Keratinocyte (primary cell): ENCODE data around the gene CDC42BPG. TPM values are rescaled to one million over a fixed set of nuclear protein-coding genes. Genes with fewer than 3 reads are reported as not detected.

ENCODE experiments used
- DNase-seq: peaks from one replicate; pipeline ENCODE4 v3.0.0-alpha.2; 2011; ENCODE audit warnings: low read depth, missing footprints, low spot score
- FAIRE-seq: peaks from 2 replicates; lab custom pipeline; 2011; peaks lifted over from hg19 to GRCh38; lab: Jason Lieb, UNC
- H2AFZ ChIP-seq: 2 replicates; pipeline ENCODE4 v1.6.0; 2012; ENCODE audit warnings: low read length, control low read depth, inconsistent platforms; ENCODE audit not compliant: control insufficient read depth
- H3K27ac ChIP-seq: 2 replicates; pipeline ENCODE4 v1.5.1; 2011; ENCODE audit warnings: low read length; ENCODE audit not compliant: control insufficient read depth, insufficient read depth
- H3K27me3 ChIP-seq: 3 replicates; pipeline ENCODE4 v1.6.0; 2011; ENCODE audit warnings: low read length; ENCODE audit not compliant: control insufficient read depth, insufficient read depth; ENCODE audit errors: extremely low read depth
- H3K36me3 ChIP-seq, 2 experiments: 2 replicates in 1 of 2; 3 replicates in 1 of 2; pipeline ENCODE4 v1.5.1; 2011; ENCODE audit warnings: low read length in 2 of 2, mild to moderate bottlenecking in 1 of 2; ENCODE audit not compliant: control insufficient read depth in 2 of 2, insufficient read depth in 2 of 2; ENCODE audit errors: extremely low read depth in 1 of 2
- H3K4me1 ChIP-seq: 3 replicates; pipeline ENCODE4 v1.5.1; 2011; ENCODE audit warnings: low read length; ENCODE audit not compliant: control insufficient read depth, insufficient read depth; ENCODE audit errors: extremely low read depth
- H3K4me2 ChIP-seq: 3 replicates; pipeline ENCODE4 v1.6.0; 2011; ENCODE audit warnings: low read depth, low read length; ENCODE audit not compliant: control insufficient read depth, insufficient read depth; ENCODE audit errors: extremely low read depth
- H3K4me3 ChIP-seq, 3 experiments: fragments of 200-600 bp in 1 of 3; sonication (generic) in 1 of 3; 2 replicates in 2 of 3; 3 replicates in 1 of 3; pipeline ENCODE4 v1.5.1; 2011 to 2016; ENCODE audit warnings: low read length in 3 of 3, mild to moderate bottlenecking in 3 of 3, control low read depth in 2 of 3, inconsistent platforms in 1 of 3, low read depth in 1 of 3, mixed read lengths in 1 of 3, mixed run types in 1 of 3, moderate library complexity in 1 of 3; ENCODE audit not compliant: control insufficient read depth in 2 of 3, insufficient read depth in 2 of 3; ENCODE audit errors: extremely low read depth in 1 of 3
- H3K79me2 ChIP-seq: 2 replicates; pipeline ENCODE4 v1.6.0; 2012; ENCODE audit warnings: low read length; ENCODE audit not compliant: control insufficient read depth, insufficient read depth
- H3K9ac ChIP-seq: 3 replicates; pipeline ENCODE4 v1.6.0; 2011; ENCODE audit warnings: low read length; ENCODE audit not compliant: control insufficient read depth, insufficient read depth; ENCODE audit errors: extremely low read depth
- H3K9me1 ChIP-seq: 3 replicates; pipeline ENCODE4 v1.6.0; 2011; ENCODE audit warnings: low read length; ENCODE audit not compliant: control insufficient read depth, insufficient read depth; ENCODE audit errors: extremely low read depth
- H3K9me3 ChIP-seq: 2 replicates; pipeline ENCODE4 v1.5.1; 2012; ENCODE audit warnings: low read depth, low read length; ENCODE audit not compliant: control insufficient read depth
- H4K20me1 ChIP-seq: 3 replicates; pipeline ENCODE4 v1.6.0; 2011; ENCODE audit warnings: low read length; ENCODE audit not compliant: control insufficient read depth, insufficient read depth; ENCODE audit errors: extremely low read depth
- CTCF ChIP-seq, 3 experiments: IDR thresholded peaks in 1 of 3; conservative IDR thresholded peaks in 1 of 3; optimal IDR thresholded peaks in 1 of 3; 2 replicates in 2 of 3; 3 replicates in 1 of 3; pipeline versions ENCODE3 to v1.5.1; 2011; ENCODE audit warnings: low read length in 3 of 3, mild to moderate bottlenecking in 3 of 3, moderate library complexity in 2 of 3, control low read depth in 1 of 3, inconsistent platforms in 1 of 3; ENCODE audit not compliant: insufficient read depth in 2 of 3; ENCODE audit errors: extremely low read depth in 1 of 3
- EZH2 ChIP-seq: IDR thresholded peaks from one replicate; pipeline ENCODE4 v1.6.1; 2012; ENCODE audit warnings: inconsistent platforms, mild to moderate bottlenecking, low read length, moderate library complexity
- dilution Hi-C: fragments of 300-500 bp; cut with MboI; formaldehyde crosslinking; loops from one replicate; pipeline ENCODE4 v1.7.0; 2020; ENCODE audit warnings: low sequenced_read_pairs; ENCODE audit not compliant: extremely low pct_ligation_motif_present
- polyA plus RNA-seq, 5 experiments: library from polyadenylated mRNA; depleted of rRNA in 3 of 5; stranded (reverse) in 3 of 5; stranded (forward) in 1 of 5; unstranded in 1 of 5; fragments of >200 nt; gene quantifications; 1 replicate in 1 of 5; 2 replicates in 3 of 5; 3 replicates in 1 of 5; pipeline versions ENCODE4 v1.2.1 to v1.2.3, GENCODE V29; 2011 to 2012; ENCODE audit warnings: missing spikeins in 2 of 5, low read depth in 1 of 5, low replicate concordance in 1 of 5

The CDC42BPG gene
- polyA plus RNA-seq, 1 donor (not counting 4 experiments of a cell fraction or from before 2014, with no cell fraction given), result 2.5 TPM

GRCh38 chr11:64833198-64833502 is 11.3 kb downstream of the CDC42BPG start:
- H3K79me2 ChIP-seq, result no peaks in the 10 kb centered on the region
- FAIRE-seq (no peak), DNase-seq (no peak)
- H3K27me3 ChIP-seq, result no peaks in the 10 kb centered on the region
- TF ChIP-seq EZH2 (no peak), CTCF (optimal IDR thresholded peaks at IDR 0.05 in 1 of 3, IDR thresholded peaks at IDR 0.05 in 1 of 3, conservative IDR thresholded peaks at IDR 0.05 in 1 of 3; ENCODE audit: extremely low read depth in 1 of 3, insufficient read depth in 2 of 3, low read length in 3 of 3) (no peak)
- no peaks in the 10 kb centered on the region for H3K9me3 ChIP-seq
- dilution Hi-C loops, result no loop called here
- no peaks in the 10 kb centered on the region for H4K20me1 ChIP-seq
- H2AFZ ChIP-seq, result no peak overlapping the region
- H3K9ac ChIP-seq, result no peak overlapping the region
- no peak overlapping the region for H3K4me3 ChIP-seq
- peaks cover 11% of the 10 kb centered on the region for H3K4me1 ChIP-seq
- H3K9me1 ChIP-seq, result no peaks in the 10 kb centered on the region
- no peak overlapping the region for H3K27ac ChIP-seq
- no peak overlapping the region for H3K4me2 ChIP-seq
- peaks cover 8 to 48% of the 10 kb centered on the region in 2 experiments for H3K36me3 ChIP-seq

- Histone ChIP-seq H2AFZ (no peak overlapping the region), H3K36me3 (peaks cover 8 to 47% of the 10 kb centered on the region in 2 experiments), H3K9me1 (no peaks in the 10 kb centered on the region), H4K20me1 (no peaks in the 10 kb centered on the region), H3K79me2 (no peaks in the 10 kb centered on the region), H3K27ac (no peak overlapping the region), H3K9ac (no peak overlapping the region), H3K27me3 (no peaks in the 10 kb centered on the region), H3K4me2 (no peak overlapping the region), H3K4me1 (peaks cover 11% of the 10 kb centered on the region), H3K9me3 (no peaks in the 10 kb centered on the region), H3K4me3 (no peak overlapping the region)
- DNase-seq, result no peak
- no peak for FAIRE-seq
- TF ChIP-seq CTCF (optimal IDR thresholded peaks at IDR 0.05 in 1 of 3, IDR thresholded peaks at IDR 0.05 in 1 of 3, conservative IDR thresholded peaks at IDR 0.05 in 1 of 3; ENCODE audit: extremely low read depth in 1 of 3, insufficient read depth in 2 of 3, low read length in 3 of 3) (no peak), EZH2 (no peak)
- dilution Hi-C loops, result no loop called here
Observed at GRCh38 chr11:64832467-64833197, 11.8 kb downstream of the CDC42BPG start.
